Prostate gland (tissue), 2 donors: ENCODE results near the gene VENTX.

Source experiments
- POLR2AphosphoS5 ChIP-seq: sonication (generic); formaldehyde crosslinking; IDR thresholded peaks from one replicate; pipeline ENCODE4 v1.6.1; 2017; ENCODE audit warnings: antibody characterized with exemption
- TF ChIP-seq, protein P1 (sequence below), 4 experiments: fragments of 200-600 bp in 2 of 4; fragments of 450-650 bp in 2 of 4; sonication (generic) in 2 of 4; IDR thresholded peaks; 1 replicate in 3 of 4; 2 replicates in 1 of 4; pipeline ENCODE4 v1.5.1; 2016 to 2019; ENCODE audit warnings: antibody characterized with exemption in 4 of 4, mild to moderate bottlenecking in 2 of 4, moderate library complexity in 2 of 4

DNA sequence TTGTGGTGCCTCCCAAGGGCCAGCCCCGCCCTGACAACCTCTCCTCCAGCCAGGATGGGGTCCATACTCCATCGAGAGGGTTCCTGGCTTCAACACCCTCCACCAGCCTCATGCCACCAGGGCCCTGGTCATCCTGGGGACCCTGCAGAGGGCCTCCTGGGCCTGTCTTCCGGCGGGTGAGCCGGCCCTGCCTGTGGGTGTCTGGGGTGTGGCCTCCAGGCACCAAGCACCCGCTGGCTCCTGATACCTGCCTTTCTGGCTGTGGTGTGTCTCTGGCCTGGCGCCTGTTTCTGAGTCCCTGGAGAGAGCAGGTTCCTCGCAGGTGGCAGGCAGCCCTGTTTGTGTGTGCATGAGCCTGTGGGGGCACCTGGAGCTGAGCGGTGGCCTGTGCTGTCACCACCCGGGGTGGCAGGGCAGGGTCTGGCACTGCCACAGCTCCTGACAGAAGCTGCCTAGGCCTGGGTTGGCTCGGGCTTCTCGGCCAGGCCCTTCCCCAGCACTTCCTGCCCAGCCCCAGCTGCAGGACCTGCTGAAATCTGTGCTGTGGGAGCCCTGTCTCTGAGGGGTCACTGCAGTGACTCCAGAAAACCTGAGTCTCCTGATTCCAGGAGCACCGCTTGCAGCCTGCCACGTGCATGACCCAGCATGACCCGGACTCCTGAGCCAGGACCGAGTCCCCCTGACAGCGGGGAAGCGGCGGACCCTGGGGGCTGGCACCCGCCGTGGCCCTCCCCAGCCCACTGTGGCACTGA, 20.6 kb downstream of the VENTX start:
- TF ChIP-seq, protein P1, sequence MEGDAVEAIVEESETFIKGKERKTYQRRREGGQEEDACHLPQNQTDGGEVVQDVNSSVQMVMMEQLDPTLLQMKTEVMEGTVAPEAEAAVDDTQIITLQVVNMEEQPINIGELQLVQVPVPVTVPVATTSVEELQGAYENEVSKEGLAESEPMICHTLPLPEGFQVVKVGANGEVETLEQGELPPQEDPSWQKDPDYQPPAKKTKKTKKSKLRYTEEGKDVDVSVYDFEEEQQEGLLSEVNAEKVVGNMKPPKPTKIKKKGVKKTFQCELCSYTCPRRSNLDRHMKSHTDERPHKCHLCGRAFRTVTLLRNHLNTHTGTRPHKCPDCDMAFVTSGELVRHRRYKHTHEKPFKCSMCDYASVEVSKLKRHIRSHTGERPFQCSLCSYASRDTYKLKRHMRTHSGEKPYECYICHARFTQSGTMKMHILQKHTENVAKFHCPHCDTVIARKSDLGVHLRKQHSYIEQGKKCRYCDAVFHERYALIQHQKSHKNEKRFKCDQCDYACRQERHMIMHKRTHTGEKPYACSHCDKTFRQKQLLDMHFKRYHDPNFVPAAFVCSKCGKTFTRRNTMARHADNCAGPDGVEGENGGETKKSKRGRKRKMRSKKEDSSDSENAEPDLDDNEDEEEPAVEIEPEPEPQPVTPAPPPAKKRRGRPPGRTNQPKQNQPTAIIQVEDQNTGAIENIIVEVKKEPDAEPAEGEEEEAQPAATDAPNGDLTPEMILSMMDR (IDR thresholded peaks at IDR 0.05), result no peak
- TF ChIP-seq POLR2AphosphoS5, result peak; percentile 43
